Sigmoid colon (tissue), 7 donors: ENCODE measurements around the gene RNF17. TPM values are rescaled to one million over a fixed set of nuclear protein-coding genes. Genes with fewer than 3 reads are reported as not detected.

Experiments used
- DNase-seq: peaks from one replicate; pipeline ENCODE4 v3.0.0-alpha.2; 2019
- H3K27ac ChIP-seq, 4 donors: fragments of 200-600 bp; sonication (generic); one replicate each; pipeline ENCODE4 v1.5.1; 2016 to 2019; ENCODE audit warnings: mild to moderate bottlenecking in 1 of 4
- H3K27me3 ChIP-seq, 3 donors: fragments of 200-600 bp; sonication (generic); one replicate each; pipeline ENCODE4 v1.5.1; 2019; ENCODE audit warnings: mild to moderate bottlenecking in 1 of 3
- H3K36me3 ChIP-seq, 4 donors: fragments of 200-600 bp; sonication (generic); one replicate each; pipeline ENCODE4 v1.5.1; 2016 to 2019
- H3K4me1 ChIP-seq, 4 donors: fragments of 200-600 bp; sonication (generic); one replicate each; pipeline ENCODE4 v1.5.1; 2017 to 2019
- H3K4me3 ChIP-seq, 4 donors: fragments of 200-600 bp; sonication (generic); one replicate each; pipeline ENCODE4 v1.5.1; 2017 to 2019; ENCODE audit warnings: mild to moderate bottlenecking in 2 of 4, moderate library complexity in 1 of 4
- H3K9me3 ChIP-seq, 4 donors: fragments of 200-600 bp in 3 of 4; sonication (generic) in 3 of 4; one replicate each; pipeline versions ENCODE4 v1.5.1 to v1.6.1; 2013 to 2019
- EP300 ChIP-seq, 4 donors: sonication (generic); formaldehyde crosslinking; IDR thresholded peaks; one replicate each; pipeline ENCODE4 v1.6.1; 2017; ENCODE audit warnings: antibody characterized with exemption in 4 of 4
- POLR2A ChIP-seq, 2 donors: fragments of 450-650 bp; IDR thresholded peaks; one replicate each; pipeline ENCODE4 v1.6.1; 2016; ENCODE audit warnings: antibody characterized with exemption in 2 of 2, mild to moderate bottlenecking in 2 of 2, moderate library complexity in 2 of 2
- POLR2AphosphoS5 ChIP-seq, 4 donors: sonication (generic); formaldehyde crosslinking; IDR thresholded peaks; one replicate each; pipeline ENCODE4 v1.6.1; 2017; ENCODE audit warnings: antibody characterized with exemption in 4 of 4
- WGBS, 2 donors: extraction: QIAGEN DNeasy Blood & Tissue Kit; methylation state at CpG; one replicate each; pipeline ENCODE4 v1.1.7; 2013; 5-methylcytosine and 5-hydroxymethylcytosine counted together
- intact Hi-C: fragments of 100-400 bp; cut with DNase I; formaldehyde crosslinking; loops from one replicate; pipeline ENCODE4 v1.15.1; 2023
- polyA plus RNA-seq, 3 donors: library from polyadenylated mRNA; stranded (reverse); fragments of 200-250 nt; gene quantifications; one replicate each; pipeline ENCODE4 v1.2.3, GENCODE V29; 2013
- total RNA-seq, 4 donors: library from RNA; depleted of rRNA; stranded (reverse); fragments of >200 nt; gene quantifications; one replicate each; pipeline ENCODE4 v1.1.0, GENCODE V29; 2016
- TF ChIP-seq, protein P1 (sequence below), 4 experiments: fragments of 450-650 bp in 3 of 4; fragments of 200-600 bp in 1 of 4; IDR thresholded peaks; one replicate each; pipeline ENCODE4 v1.5.1; 2016 to 2019; ENCODE audit warnings: antibody characterized with exemption in 4 of 4, mild to moderate bottlenecking in 3 of 4, moderate library complexity in 2 of 4
- donor health status: healthy with polysubstance abuse.
- donor health status: Bipolar disorder and iron deficiency.
- donor health status: healthy.

The RNF17 gene
- total and polyA plus RNA-seq, 7 donors: 0.16 to 1.4 (median 0.55) TPM; not detected in 4

GRCh38 chr13:24905242-24905641 is 141.3 kb downstream of the RNF17 start:
- Histone ChIP-seq H3K4me1 (no peaks in the 10 kb centered on the region), H3K36me3 (peaks cover 0 to 58% (median 2%) of the 10 kb centered on the region in 4 donors), H3K27me3 (no peaks in the 10 kb centered on the region), H3K9me3 (no peaks in the 10 kb centered on the region), H3K4me3 (no peak overlapping the region), H3K27ac (no peak overlapping the region)
- intact Hi-C loops: no loop called here
- WGBS, 2 donors: 94 to 95% methylated on average over 3 of the region's 3 CpGs
- no peak for DNase-seq
- TF ChIP-seq, protein P1, sequence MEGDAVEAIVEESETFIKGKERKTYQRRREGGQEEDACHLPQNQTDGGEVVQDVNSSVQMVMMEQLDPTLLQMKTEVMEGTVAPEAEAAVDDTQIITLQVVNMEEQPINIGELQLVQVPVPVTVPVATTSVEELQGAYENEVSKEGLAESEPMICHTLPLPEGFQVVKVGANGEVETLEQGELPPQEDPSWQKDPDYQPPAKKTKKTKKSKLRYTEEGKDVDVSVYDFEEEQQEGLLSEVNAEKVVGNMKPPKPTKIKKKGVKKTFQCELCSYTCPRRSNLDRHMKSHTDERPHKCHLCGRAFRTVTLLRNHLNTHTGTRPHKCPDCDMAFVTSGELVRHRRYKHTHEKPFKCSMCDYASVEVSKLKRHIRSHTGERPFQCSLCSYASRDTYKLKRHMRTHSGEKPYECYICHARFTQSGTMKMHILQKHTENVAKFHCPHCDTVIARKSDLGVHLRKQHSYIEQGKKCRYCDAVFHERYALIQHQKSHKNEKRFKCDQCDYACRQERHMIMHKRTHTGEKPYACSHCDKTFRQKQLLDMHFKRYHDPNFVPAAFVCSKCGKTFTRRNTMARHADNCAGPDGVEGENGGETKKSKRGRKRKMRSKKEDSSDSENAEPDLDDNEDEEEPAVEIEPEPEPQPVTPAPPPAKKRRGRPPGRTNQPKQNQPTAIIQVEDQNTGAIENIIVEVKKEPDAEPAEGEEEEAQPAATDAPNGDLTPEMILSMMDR (IDR thresholded peaks at IDR 0.05): no peak
- TF ChIP-seq POLR2A (IDR thresholded peaks at IDR 0.05): no peak
- no peak for TF ChIP-seq EP300 (IDR thresholded peaks at IDR 0.05)
- no peak for TF ChIP-seq POLR2AphosphoS5 (IDR thresholded peaks at IDR 0.05)

DNA sequence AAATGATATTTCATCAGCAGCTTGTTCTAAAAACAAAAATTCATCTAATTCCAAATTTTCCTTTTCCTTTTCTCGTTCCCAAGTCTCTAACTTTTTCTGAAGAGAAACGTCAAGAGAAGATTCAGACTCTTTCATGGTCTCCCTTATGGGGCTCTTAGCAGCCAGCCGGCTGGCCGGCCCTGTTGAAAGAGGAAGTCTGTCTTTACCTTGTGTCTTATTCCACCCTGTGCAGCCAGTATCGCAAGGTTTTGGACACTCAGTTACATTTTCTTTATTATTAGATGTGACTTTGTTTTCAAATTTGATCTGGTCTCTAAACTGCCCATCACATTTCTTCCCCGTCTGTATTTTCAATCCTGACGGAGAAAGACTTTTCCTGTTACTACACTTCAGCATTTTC is 142.3 kb downstream of the RNF17 start:
- no peaks in the 10 kb centered on the region for H3K9me3 ChIP-seq
- TF ChIP-seq POLR2AphosphoS5 (IDR thresholded peaks at IDR 0.05) (no peak), POLR2A (IDR thresholded peaks at IDR 0.05) (no peak), EP300 (IDR thresholded peaks at IDR 0.05) (no peak)
- TF ChIP-seq, protein P1 (IDR thresholded peaks at IDR 0.05): no peak
- H3K4me1 ChIP-seq: no peaks in the 10 kb centered on the region
- no peaks in the 10 kb centered on the region for H3K27me3 ChIP-seq
- intact Hi-C loops: no loop called here
- no peak overlapping the region for H3K4me3 ChIP-seq
- 94 to 96% methylated on average over 7 of the region's 7 CpGs for WGBS, 2 donors
- H3K27ac ChIP-seq: no peak overlapping the region
- peaks cover 0 to 66% (median 3%) of the 10 kb centered on the region in 4 donors for H3K36me3 ChIP-seq
- no peak for DNase-seq

- H3K36me3 ChIP-seq: peaks cover 0 to 62% (median 3%) of the 10 kb centered on the region in 4 donors
Measured at GRCh38 chr13:24910502-24911132, 146.6 kb downstream of the RNF17 start.

DNA sequence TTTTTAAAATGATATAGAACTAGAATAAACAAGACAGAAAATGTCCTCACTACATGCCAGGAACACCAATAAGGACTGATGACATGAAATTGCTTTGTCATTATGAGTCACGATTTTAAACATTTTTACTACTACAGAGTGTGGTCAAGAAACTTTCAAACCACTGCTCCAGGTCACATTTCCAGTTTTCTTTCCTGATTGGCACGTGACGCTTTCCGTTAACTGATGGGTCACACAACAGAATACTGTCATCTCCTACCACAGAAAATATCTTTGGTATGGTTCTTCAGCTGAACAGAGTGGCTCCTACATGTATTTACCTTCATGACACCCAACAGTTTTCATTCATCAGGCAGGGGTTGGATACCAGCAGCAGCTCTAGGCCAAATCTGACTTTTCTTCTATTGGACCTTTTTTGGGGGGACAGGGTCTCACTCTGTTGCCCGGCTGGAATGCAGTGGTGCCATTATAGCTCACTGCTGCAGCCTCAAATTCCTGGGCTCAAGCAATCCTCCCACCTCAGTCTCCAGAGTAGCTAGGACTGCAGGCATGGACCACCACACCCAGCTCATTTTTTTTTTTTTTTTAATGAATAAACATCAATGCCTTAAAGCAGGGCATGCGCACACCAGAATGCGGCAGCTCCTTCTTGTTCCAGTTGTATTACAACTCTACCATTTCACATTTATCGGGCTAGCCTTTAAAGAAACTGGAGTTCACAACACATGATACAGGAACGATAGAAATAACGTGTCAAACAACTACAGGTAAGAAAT is 147.4 kb downstream of the RNF17 start:
- Histone ChIP-seq H3K4me3 (no peak overlapping the region), H3K27ac (no peak overlapping the region), H3K4me1 (no peaks in the 10 kb centered on the region), H3K36me3 (peaks cover 0 to 55% (median 3%) of the 10 kb centered on the region in 4 donors), H3K9me3 (no peaks in the 10 kb centered on the region), H3K27me3 (no peaks in the 10 kb centered on the region)
- intact Hi-C loops: no loop called here
- 79 to 87% methylated on average over 10 of the region's 10 CpGs for WGBS, 2 donors
- TF ChIP-seq POLR2A (IDR thresholded peaks at IDR 0.05): no peak
- no peak for DNase-seq

More at GRCh38 chr13:24910502-24911132, 146.6 kb downstream of the RNF17 start:
- no peak for DNase-seq
- TF ChIP-seq, protein P1 (IDR thresholded peaks at IDR 0.05): no peak
- TF ChIP-seq EP300 (IDR thresholded peaks at IDR 0.05): no peak
- TF ChIP-seq POLR2AphosphoS5 (IDR thresholded peaks at IDR 0.05): no peak
- no peak for TF ChIP-seq POLR2A (IDR thresholded peaks at IDR 0.05)
- WGBS, 2 donors: 26 to 72% methylated on average over 2 of the region's 2 CpGs
- Histone ChIP-seq H3K4me3 (no peak overlapping the region), H3K27me3 (no peaks in the 10 kb centered on the region), H3K4me1 (no peaks in the 10 kb centered on the region), H3K9me3 (no peaks in the 10 kb centered on the region), H3K27ac (no peak overlapping the region)
- intact Hi-C loops: no loop called here

DNA sequence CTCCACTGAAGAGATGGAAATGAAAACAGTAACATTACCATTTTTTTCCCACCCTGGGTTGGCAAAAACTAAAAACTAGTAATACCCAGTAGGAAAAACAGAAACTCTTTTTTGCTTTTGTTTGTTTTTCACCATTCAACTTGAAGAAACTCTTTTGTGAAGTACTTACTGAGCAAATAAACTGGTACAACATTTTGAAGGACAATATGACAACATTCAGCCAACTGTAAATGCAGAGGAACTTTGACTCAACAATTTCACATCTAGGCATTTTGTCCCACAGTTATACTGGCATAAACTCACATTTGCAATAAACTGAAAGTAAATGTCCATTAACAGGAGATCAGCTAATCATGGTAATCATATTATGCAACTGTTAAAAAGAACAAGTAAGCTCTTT is 152.5 kb downstream of the RNF17 start:
- H3K4me1 ChIP-seq: peaks cover 0 to under 1% (median 0%) of the 10 kb centered on the region in 4 donors
- no peak for TF ChIP-seq POLR2AphosphoS5 (IDR thresholded peaks at IDR 0.05)
- no peak for TF ChIP-seq EP300 (IDR thresholded peaks at IDR 0.05)
- TF ChIP-seq POLR2A (IDR thresholded peaks at IDR 0.05): no peak
- TF ChIP-seq, protein P1 (IDR thresholded peaks at IDR 0.05): no peak
- no peaks in the 10 kb centered on the region for H3K9me3 ChIP-seq
- intact Hi-C loops: no loop called here
- no peaks in the 10 kb centered on the region for H3K27me3 ChIP-seq
- no peak overlapping the region for H3K27ac ChIP-seq
- H3K36me3 ChIP-seq: peaks cover 0 to 7% (median 0%) of the 10 kb centered on the region in 4 donors
- DNase-seq: no peak
- no peak overlapping the region for H3K4me3 ChIP-seq
